ENCODE measurements around the gene KRT73.

DNA sequence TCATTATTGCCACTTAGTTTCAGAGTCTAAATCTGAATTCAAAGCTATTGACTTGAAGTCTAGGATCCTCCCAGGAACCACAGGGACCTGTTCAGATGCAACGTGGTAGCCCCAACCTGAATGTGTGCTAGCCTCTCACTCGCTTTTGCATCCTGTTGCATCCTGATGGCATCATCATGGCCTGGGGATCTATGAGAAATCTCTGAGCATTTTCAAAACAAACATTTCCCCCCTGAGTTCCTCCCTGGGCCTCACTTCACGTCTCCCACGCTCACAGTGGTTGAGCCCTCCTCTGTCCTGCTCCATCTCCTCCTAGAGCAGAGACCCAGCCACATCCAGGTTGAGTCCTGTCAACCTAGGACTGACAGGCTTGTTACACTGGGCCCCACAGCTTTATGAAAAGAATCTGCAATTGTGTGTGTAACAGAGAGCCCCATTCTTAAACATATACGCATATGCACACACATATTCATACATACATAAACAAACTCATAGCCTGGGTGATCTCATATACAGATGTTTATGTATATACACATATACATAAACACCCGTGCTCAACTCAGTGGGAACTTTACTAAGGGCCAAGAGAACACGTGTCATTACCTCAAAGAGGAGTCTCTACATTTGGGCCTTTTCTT, 11.7 kb downstream of the KRT73 start:
- no peak for TF ChIP-seq POLR2A (IDR thresholded peaks at IDR 0.05)
- TF ChIP-seq, protein P1, sequence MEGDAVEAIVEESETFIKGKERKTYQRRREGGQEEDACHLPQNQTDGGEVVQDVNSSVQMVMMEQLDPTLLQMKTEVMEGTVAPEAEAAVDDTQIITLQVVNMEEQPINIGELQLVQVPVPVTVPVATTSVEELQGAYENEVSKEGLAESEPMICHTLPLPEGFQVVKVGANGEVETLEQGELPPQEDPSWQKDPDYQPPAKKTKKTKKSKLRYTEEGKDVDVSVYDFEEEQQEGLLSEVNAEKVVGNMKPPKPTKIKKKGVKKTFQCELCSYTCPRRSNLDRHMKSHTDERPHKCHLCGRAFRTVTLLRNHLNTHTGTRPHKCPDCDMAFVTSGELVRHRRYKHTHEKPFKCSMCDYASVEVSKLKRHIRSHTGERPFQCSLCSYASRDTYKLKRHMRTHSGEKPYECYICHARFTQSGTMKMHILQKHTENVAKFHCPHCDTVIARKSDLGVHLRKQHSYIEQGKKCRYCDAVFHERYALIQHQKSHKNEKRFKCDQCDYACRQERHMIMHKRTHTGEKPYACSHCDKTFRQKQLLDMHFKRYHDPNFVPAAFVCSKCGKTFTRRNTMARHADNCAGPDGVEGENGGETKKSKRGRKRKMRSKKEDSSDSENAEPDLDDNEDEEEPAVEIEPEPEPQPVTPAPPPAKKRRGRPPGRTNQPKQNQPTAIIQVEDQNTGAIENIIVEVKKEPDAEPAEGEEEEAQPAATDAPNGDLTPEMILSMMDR (IDR thresholded peaks at IDR 0.05) = no peak

Measured in right lobe of liver (tissue), 4 donors.